ENCODE results near the gene SYNDIG1.

- TF ChIP-seq CTCF (IDR thresholded peaks at IDR 0.05; ENCODE audit: poor library complexity, severe bottlenecking): no peak
- no peak for TF ChIP-seq SMC3 (conservative IDR thresholded peaks at IDR 0.05; ENCODE audit: poor library complexity)
- TF ChIP-seq POLR2AphosphoS5 (IDR thresholded peaks at IDR 0.05): no peak
- TF ChIP-seq EZH2 (IDR thresholded peaks at IDR 0.05; ENCODE audit: borderline replicate concordance, insufficient read depth, low read length, poor library complexity, severe bottlenecking): no peak
These were observed 59.9 kb downstream of the SYNDIG1 start for GRCh38 chr20:24529369-24529719.
